Globus pallidus (tissue), 1 donor: ENCODE data around the gene RNF212.

ENCODE experiments used
- DNase-seq: peaks from one replicate; pipeline ENCODE4 v3.0.0-alpha.2; 2015; ENCODE audit warnings: low spot score

The RNF212 gene

DNA sequence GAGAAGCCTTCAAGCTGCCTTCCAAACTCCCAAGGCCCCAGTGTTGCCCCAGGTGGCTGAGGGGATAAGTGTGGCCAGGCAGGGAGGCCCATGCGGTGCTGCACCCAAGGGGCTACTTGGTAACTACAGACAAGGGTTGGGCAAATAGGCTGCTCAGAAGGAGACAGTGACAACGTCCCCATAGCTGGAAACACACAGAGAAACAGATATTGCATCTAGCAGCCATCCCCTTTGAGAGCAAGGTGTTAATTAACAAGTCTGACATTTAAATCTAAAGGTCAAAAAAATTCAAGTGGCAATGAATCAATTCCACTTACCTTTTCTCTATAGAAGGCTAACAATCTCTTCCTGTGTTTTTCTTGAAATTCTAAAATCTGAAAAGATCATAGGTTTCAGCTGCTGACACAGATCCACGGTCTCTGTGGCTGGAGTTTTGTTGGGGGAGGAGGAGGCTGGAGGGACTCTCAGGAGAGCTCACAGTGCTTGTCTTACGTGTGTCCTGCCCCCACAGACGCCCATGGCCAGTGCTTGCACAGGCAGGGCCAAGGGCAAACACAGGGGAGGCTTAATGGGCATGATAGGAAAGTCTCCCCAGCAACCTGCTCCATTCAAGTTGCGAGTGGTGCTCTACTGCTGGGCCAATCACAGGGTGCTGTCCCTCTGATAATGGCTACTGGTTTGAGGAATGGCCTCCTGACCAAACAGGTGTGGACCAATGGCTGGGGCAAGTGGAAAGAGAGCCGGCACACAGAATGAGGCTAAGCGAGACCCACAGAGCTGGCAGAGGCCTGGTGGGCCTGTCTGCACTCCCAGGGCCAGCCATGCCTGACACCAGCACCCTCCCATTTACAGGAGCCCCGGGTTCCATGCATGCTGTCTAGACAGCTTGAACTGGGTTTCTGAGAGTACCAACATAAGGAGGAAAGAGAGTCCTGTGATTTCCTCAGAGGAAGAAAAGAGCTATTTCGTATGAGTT lies 22.6 kb downstream of the RNF212 start:
- DNase-seq: no peak

GRCh38 chr4:1090036-1090435 lies 23.3 kb downstream of the RNF212 start:
- DNase-seq: no peak

GRCh38 chr4:1087371-1087770 lies 26.0 kb downstream of the RNF212 start:
- DNase-seq: no peak

GRCh38 chr4:1086011-1086410 lies 27.4 kb downstream of the RNF212 start:
- no peak for DNase-seq

- no peak for DNase-seq
Observed at GRCh38 chr4:1085404-1085799, 28.0 kb downstream of the RNF212 start.

- DNase-seq: no peak
Observed at GRCh38 chr4:1084796-1085403, 28.5 kb downstream of the RNF212 start.

GRCh38 chr4:1084394-1084793 lies 29.0 kb downstream of the RNF212 start:
- no peak for DNase-seq

GRCh38 chr4:1082215-1083182 lies 30.9 kb downstream of the RNF212 start:
- no peak for DNase-seq

- no peak for DNase-seq
Observed at GRCh38 chr4:1081689-1082040, 31.7 kb downstream of the RNF212 start.

DNA sequence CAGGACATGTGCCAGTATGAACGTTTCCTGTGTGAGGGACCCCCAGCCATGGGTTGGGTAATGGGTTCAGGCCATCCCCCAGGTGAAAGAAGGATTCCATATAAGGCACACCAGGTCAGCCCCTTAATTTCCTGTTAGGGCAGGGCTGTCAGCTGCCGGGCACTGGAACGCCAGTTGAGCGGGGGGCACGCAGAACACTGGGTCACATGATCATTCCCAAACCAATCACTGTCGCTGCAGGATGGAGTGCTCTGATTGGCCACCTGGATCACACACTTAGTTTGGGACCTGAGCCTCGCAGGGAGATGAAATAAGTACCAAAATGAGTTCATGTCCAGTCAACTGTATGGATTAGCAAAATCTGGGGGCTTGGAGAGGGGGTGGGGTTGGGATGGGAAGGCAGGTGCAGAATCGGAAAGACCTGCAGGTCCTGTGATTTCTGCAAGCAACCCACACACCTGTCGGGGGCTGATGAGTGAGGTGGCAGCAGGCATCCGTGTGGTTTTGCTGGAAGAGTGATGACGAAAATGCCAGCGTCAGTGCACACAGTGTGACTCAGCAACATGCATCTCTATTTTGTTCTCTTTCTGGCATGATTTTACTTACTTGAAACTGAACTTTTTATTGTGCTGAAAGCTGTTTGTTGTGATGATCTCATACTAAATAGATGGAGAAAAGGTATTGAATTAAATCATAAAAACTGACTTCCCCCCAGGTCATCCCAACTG lies 32.2 kb downstream of the RNF212 start:
- DNase-seq: no peak

GRCh38 chr4:1080432-1080831 lies 32.9 kb downstream of the RNF212 start:
- no peak for DNase-seq

GRCh38 chr4:1079711-1080265 lies 33.6 kb downstream of the RNF212 start:
- DNase-seq: no peak

DNA sequence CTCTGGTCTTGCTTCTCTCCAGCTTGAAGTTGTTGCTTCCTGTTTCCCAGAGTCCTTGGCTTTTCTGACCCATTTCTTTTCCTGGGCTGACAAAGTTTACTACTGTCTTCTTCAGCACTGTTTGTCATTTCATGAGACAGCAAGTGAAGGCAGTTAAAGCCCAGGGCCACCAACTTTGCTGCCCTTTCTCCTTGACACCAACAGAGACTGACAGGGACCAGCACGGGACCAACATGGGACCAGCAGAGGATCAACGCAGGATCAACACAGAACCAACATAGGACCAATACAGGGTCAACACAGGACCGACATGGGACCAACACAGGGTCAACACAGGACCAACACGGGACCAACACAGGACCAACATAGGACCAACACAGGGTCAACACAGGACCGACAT lies 34.9 kb downstream of the RNF212 start:
- no peak for DNase-seq

DNA sequence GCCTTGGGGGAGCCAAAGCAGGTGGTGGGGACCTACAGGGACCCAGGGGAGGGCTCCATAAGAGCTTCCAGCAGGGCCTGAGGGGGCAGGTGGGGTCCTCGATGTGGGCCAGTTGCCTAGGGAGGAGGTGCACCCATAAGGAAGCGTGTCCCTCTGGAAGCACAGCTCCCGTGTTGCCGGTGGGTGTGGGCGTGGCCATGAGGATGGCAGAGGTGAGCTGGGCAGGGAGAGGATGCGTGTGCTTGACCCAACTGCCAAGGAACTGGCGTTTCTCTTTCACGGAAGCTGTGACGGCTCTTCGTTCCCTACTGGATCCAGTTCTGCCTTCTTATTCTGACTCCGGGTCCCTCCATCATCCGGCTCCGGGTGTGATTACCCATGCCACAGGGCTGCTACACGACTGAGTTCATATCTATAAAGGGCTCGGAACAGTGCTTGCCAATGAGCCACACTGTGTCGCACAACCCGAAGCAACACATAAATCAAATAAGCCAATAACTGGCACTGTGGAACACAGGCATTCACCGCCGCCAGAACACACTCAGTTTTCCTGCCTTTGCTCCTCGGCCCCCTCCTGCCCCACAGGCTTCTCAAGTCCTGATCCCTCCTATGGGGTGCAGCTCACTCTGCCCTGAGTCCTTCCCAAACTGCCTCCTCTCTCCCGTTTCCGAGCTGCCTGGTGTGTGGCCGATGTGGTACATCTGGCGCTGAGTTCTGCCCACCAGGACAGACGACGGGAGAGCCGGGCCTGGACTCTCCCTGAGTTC lies 35.5 kb downstream of the RNF212 start:
- DNase-seq: no peak

- DNase-seq: no peak
Observed at GRCh38 chr4:1075809-1076699, 37.3 kb downstream of the RNF212 start.

- DNase-seq: no peak
Observed at GRCh38 chr4:1075225-1075624, 38.1 kb downstream of the RNF212 start.

- no peak for DNase-seq
Observed at GRCh38 chr4:1074077-1074476, 39.3 kb downstream of the RNF212 start.

DNA sequence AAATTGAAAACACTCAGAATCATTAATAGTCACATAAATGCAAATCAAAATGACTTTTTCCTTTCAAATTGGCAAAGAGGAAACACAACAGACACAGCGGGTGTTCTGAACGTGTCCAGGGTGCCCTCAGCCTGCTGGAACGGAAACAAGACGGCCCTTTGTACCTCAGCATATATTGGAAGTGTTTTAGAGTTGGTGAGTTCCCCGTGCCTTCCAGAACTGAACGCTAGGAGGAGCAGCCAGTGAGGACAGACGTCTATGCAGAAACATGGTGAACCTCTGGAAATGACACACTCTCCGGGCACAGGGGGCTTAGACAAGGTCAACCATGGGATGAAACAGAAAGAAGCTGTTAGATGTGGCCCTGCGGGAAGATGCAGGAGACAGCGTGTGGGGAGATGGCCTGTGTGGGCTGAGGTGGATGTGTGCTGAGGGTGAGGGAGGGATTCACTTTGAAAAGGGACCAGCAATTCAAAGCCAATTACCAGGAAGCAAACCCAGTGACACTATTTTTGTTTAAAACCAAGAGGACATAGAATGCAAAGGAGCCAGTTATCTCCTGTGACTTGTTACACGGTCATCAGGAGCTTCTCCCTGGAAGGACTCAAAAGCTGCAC lies 40.4 kb downstream of the RNF212 start:
- DNase-seq: peak; percentile 47

GRCh38 chr4:1069394-1069793 lies 44.0 kb downstream of the RNF212 start:
- DNase-seq: no peak
